GM19455 (cell line): Measurements from ENCODE around the gene GBX1.

Source experiments
- ATAC-seq: cut with Tn5 transposase; IDR thresholded peaks from one replicate; pipeline ENCODE4 v1.9.1; 2021; ENCODE audit not compliant: unreplicated experiment

Gene GBX1

DNA sequence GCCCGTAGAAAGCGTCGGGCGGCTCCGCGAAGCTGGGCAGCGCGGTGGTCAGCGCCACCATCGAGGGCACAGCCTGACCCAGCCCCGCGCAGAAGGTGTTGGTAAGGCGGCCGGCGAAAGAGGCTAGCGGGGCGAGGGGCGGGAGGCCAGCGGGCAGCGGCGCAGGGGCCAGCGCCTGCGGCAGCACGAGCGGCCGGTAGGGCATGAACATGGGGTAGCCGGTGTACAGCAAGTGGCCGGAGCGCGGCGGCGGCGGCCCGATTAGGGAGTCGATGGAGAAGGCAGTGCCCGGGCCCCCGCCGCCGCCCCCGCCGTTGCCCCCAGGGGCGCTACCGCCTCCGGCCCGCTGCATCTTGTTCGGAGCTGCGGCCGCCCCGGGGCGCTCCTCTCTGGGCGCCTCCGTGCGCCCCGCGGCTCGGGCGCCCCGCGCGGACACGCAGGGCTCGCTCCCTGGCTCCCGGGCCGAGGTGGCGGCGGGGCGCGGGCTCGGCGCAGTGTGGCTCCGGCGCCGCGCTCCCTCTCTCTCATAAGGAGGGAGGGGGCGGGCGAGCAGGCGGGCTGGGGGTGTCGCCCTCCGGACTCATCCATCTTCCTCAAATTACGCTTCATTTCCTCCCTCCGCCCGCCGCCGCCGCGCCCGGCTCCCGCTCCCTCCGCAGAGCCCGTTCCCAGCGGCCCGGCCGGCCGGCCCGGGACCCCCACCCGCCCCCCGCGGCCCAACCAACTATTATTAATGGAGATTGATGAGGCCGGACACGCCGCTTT lies at the start of gene GBX1:
Gene GBX1 (minus strand): TSS at position 498 of the 765 bp plus-strand sequence. CDS start 146 bp downstream, at position 352.
- no peak for ATAC-seq

DNA sequence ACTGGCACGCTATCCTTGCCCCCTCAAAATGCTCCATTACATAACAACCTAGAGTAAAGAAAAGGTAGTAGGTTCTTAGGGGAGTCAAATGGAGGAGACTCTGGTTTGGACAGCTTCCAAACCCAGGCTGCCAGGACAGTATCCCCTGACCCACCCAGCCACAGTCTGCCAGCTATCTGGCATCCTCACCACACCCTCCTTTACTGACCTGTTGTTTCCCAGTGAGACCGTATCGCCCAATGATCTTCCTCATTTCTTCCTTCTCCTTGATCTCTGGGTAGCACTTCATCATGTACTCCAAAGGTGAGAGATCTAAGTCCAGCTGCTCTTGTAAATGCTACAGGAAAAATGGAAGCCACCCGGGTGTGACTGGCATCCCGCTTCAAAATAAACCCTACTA lies 47.9 kb upstream of the GBX1 start:
- no peak for ATAC-seq

GRCh38 chr7:151213826-151214225 lies 46.3 kb upstream of the GBX1 start:
- ATAC-seq: no peak

- ATAC-seq: no peak
Observed at GRCh38 chr7:151212626-151213025, 45.1 kb upstream of the GBX1 start.

GRCh38 chr7:151211155-151211772 lies 43.8 kb upstream of the GBX1 start:
- ATAC-seq: no peak

- no peak for ATAC-seq
Observed at GRCh38 chr7:151210087-151210854, 42.8 kb upstream of the GBX1 start, which contains the start of gene H2BK1. Gene H2BK1 (minus strand): TSS chr7:151210488. CDS start chr7:151210318, 170 bp downstream.

- ATAC-seq: no peak
Observed at GRCh38 chr7:151209588-151209987, 42.1 kb upstream of the GBX1 start.

DNA sequence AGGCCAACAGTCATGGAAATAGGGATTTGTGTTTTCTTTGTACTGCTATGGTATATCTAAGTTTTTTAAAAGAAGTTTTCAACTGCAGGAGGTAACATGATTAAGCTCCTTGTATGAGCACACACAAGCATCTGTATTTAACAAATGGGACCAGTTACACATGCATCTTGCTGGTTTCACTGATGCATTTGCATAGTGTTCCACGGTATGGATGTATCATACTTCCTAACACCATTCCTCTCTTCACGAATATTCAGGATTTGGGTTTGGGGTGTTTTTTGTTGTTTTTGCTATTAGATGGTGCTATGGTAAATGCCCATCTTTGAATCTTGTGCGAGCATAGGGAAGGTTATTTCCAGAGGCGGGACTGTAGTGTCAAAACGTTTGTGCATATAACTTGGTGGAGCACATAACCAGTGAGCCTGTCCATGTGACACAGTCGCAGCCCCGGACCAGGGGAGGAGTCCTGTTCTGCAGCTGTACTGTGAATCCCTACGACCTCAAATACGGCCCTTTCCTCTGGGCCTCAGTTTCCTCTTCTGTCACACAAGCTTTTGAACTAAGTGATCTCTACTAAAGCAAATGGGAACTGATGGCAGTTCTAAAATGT lies 40.9 kb upstream of the GBX1 start:
- no peak for ATAC-seq

- ATAC-seq: no peak
Observed at GRCh38 chr7:151207804-151208203, 40.3 kb upstream of the GBX1 start.

DNA sequence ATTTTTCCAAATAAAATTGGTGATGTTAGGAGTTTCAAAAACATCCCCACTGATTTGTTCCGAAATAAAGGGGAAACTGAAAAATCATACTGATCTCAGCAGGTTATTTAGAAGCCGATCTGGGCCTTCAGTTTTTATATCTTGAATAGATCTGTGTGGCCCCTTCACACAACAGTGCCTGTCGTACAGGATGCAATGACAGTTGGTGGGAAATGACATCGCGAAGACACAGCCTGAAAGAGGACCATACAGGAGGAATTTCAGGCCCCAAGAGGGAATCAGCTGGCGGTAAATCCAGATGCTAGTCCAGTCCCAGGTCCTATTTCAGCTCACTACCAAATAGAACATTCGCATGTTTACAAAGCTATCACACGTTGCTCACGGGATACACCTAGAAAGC lies 39.8 kb upstream of the GBX1 start:
- no peak for ATAC-seq

GRCh38 chr7:151206914-151207313 lies 39.4 kb upstream of the GBX1 start:
- no peak for ATAC-seq

DNA sequence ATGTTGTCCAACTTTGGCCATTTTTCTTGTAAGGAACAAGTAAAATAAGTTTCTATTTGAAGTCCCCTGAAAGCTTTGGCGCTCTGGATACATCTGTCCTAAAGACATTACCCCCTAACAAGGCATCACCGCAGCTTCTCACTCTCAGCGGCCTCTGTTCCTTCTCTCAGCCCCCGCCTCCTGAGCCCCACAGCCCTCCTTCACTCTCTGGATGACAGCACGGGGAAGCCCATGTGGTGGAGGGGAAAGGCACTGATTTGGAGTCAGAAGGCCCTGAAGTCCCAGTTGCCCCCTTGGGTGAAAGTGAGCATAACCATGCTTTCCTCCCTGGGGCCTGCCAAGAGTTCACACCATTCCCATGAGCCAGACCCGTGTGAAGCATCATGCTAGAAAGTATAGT lies 38.2 kb upstream of the GBX1 start:
- ATAC-seq: no peak

GRCh38 chr7:151204383-151205032 lies 37.0 kb upstream of the GBX1 start:
- no peak for ATAC-seq

GRCh38 chr7:151202836-151203235 lies 35.3 kb upstream of the GBX1 start:
- no peak for ATAC-seq

DNA sequence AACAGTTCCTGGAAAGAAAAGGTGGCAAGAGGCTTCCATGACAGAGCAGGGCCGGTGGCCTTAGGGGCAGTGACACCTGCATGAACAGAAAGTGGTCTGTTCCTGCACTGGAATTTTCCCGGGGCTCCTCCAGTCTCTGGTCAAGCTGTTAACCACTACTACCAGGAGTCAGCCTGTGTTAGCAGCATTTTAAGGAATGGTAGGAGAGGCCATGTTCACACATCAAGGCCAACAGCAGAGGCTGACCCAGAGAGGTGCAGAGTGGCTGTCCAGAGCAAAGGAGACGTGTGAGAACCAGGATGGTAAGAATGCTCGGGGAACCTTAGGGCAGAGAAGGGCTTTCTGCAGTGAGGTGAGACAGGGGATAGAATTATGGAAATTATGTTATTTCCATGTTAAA lies 34.3 kb upstream of the GBX1 start:
- ATAC-seq: no peak

- no peak for ATAC-seq
Observed at GRCh38 chr7:151201344-151201743, 33.9 kb upstream of the GBX1 start.

DNA sequence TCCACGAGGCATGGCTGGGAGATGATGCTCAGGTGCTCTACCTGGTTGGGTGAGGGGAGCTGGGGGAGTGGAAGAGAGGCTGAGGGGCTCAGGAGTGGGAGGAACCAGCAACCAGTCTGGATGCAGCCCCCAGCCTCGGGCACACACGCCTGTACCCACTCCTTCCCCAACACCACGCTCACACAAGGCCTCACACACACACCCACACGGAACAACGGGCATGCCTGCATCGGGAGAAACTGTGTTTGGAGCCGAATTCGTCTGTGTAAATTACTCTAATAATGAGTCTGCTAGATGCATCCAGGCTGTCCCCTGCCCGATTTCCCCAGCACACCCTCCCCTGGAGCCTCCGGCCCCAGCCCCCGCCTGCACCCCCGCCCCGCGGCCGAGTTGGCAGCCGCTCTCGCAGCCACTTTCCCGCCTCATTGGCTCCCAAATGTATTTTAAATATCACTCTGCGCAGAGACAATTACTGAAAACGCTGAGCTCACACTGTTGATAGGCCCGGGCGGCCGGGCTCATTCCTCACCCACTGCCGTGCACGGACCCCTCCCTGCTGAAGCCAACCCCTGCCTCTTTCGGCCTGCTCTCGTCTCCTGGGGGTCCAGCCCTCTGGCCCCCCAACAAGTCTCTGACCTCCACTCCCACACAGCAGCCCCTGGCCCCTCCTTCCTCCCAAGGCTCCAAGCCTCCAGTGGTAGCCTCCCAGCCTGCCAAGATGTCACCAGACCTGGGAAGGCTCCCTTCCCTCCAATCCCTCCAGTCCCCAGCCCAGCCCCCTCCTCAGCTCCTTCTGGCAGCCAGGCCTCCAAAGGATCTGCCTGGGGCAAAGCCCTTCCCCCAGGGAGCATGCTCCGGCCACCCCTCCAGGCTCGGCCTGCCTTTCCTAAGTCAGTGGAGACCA lies 31.7 kb upstream of the GBX1 start:
- no peak for ATAC-seq

- no peak for ATAC-seq
Observed at GRCh38 chr7:151197932-151198331, 30.4 kb upstream of the GBX1 start.

GRCh38 chr7:151195616-151196450 lies 28.3 kb upstream of the GBX1 start:
- no peak for ATAC-seq
